NCI-H524 (cell line): ENCODE measurements around the gene EFHD2.

ENCODE experiments used
- DNase-seq, 2 experiments: peaks; one replicate each; lab custom pipeline; 2025; lab: John Stamatoyannopoulos, UW

EFHD2 gene

GRCh38 chr1:15476927-15477326 lies 67.2 kb downstream of the EFHD2 start:
- no peak for DNase-seq

- DNase-seq = no peak
These were observed 68.0 kb downstream of the EFHD2 start for GRCh38 chr1:15477646-15478212.
